H9 (cell line): ENCODE data around the gene POU3F2. TPM values are rescaled to one million over a fixed set of nuclear protein-coding genes. Genes with fewer than 3 reads are reported as not detected.

Source experiments
- DNase-seq: peaks from one replicate; pipeline ENCODE4 v3.0.0-alpha.2; 2017
- H2AFZ ChIP-seq: one replicate; pipeline ENCODE4 v1.6.1; 2013; ENCODE audit warnings: mild to moderate bottlenecking, low read length, control low read depth, moderate library complexity
- H2AK5ac ChIP-seq: 2 replicates; pipeline ENCODE4 v1.6.1; 2013; ENCODE audit warnings: low read length, control low read depth, mixed read lengths; ENCODE audit not compliant: insufficient read length
- H2BK120ac ChIP-seq: one replicate; pipeline ENCODE4 v1.6.1; 2013; ENCODE audit warnings: low read depth, mild to moderate bottlenecking, low read length, control low read depth, inconsistent platforms; ENCODE audit not compliant: poor library complexity, severe bottlenecking
- H2BK12ac ChIP-seq: 2 replicates; pipeline ENCODE4 v1.6.1; 2013; ENCODE audit warnings: low read length, control low read depth, mixed read lengths, low read depth; ENCODE audit not compliant: insufficient read length
- H2BK15ac ChIP-seq: 2 replicates; pipeline ENCODE4 v1.6.1; 2013; ENCODE audit warnings: low read depth, low read length, control low read depth
- H2BK20ac ChIP-seq: one replicate; pipeline ENCODE4 v1.6.1; 2013; ENCODE audit warnings: low read depth, mild to moderate bottlenecking, low read length, control low read depth, inconsistent platforms; ENCODE audit not compliant: poor library complexity, severe bottlenecking
- H2BK5ac ChIP-seq: 2 replicates; pipeline ENCODE4 v1.6.1; 2013; ENCODE audit warnings: low read length, control low read depth, mixed read lengths; ENCODE audit not compliant: insufficient read length
- H3K14ac ChIP-seq: 2 replicates; pipeline ENCODE4 v1.6.1; 2013; ENCODE audit warnings: low read length, control low read depth; ENCODE audit not compliant: insufficient read depth
- H3K18ac ChIP-seq: 2 replicates; pipeline ENCODE4 v1.6.1; 2013; ENCODE audit warnings: low read depth, mild to moderate bottlenecking, mixed read lengths, low read length, control low read depth; ENCODE audit not compliant: insufficient read length
- H3K23ac ChIP-seq: 2 replicates; pipeline ENCODE4 v1.6.1; 2013; ENCODE audit warnings: low read length, control low read depth, mixed read lengths, low read depth; ENCODE audit not compliant: insufficient read length
- H3K23me2 ChIP-seq: 2 replicates; pipeline ENCODE4 v1.6.1; 2013; ENCODE audit warnings: low read depth, mild to moderate bottlenecking, mixed read lengths, low read length, control low read depth; ENCODE audit not compliant: insufficient read length, poor library complexity, severe bottlenecking
- H3K27ac ChIP-seq: 2 replicates; pipeline ENCODE4 v1.5.1; 2013; ENCODE audit warnings: low read length, control low read depth, mixed read lengths, low read depth; ENCODE audit not compliant: insufficient read length
- H3K27me3 ChIP-seq: 2 replicates; pipeline ENCODE4 v1.6.1; 2013; ENCODE audit warnings: low read length, control low read depth, inconsistent platforms; ENCODE audit not compliant: insufficient read depth
- H3K4ac ChIP-seq: 2 replicates; pipeline ENCODE4 v1.6.1; 2013; ENCODE audit warnings: low read depth, mild to moderate bottlenecking, control low read depth, inconsistent platforms, low read length, moderate library complexity
- H3K4me1 ChIP-seq: 2 replicates; pipeline ENCODE4 v1.6.1; 2013; ENCODE audit warnings: low read length, control low read depth, inconsistent platforms; ENCODE audit not compliant: insufficient read depth
- H3K4me2 ChIP-seq: 2 replicates; pipeline ENCODE4 v1.6.1; 2013; ENCODE audit warnings: low read length, control low read depth, mixed read lengths; ENCODE audit not compliant: insufficient read length, insufficient read depth
- H3K56ac ChIP-seq: 2 replicates; pipeline ENCODE4 v1.6.1; 2013; ENCODE audit warnings: low read depth, mild to moderate bottlenecking, mixed read lengths, low read length, control low read depth; ENCODE audit not compliant: insufficient read length
- H3K79me1 ChIP-seq: 2 replicates; pipeline ENCODE4 v1.6.1; 2013; ENCODE audit warnings: low read depth, mild to moderate bottlenecking, moderate library complexity, low read length, control low read depth, inconsistent platforms; ENCODE audit not compliant: insufficient read depth, poor library complexity, severe bottlenecking
- H3K79me2 ChIP-seq: 2 replicates; pipeline ENCODE4 v1.6.1; 2013; ENCODE audit warnings: low read length, control low read depth, inconsistent platforms; ENCODE audit not compliant: insufficient read depth
- H3K9ac ChIP-seq: 2 replicates; pipeline ENCODE4 v1.6.1; 2013; ENCODE audit warnings: low read length, control low read depth, mixed read lengths; ENCODE audit not compliant: insufficient read length; ENCODE audit errors: extremely low read depth
- H3K9me3 ChIP-seq: one replicate; pipeline ENCODE4 v1.6.1; 2013; ENCODE audit warnings: low read depth, low read length, inconsistent platforms; ENCODE audit not compliant: control insufficient read depth
- H3T11ph ChIP-seq: one replicate; pipeline ENCODE4 v1.6.1; 2013; ENCODE audit warnings: mild to moderate bottlenecking, low read length, control low read depth, inconsistent platforms
- H4K20me1 ChIP-seq: one replicate; pipeline ENCODE4 v1.6.1; 2013; ENCODE audit not compliant: control insufficient read depth, insufficient read length, insufficient read depth
- H4K5ac ChIP-seq: 2 replicates; pipeline ENCODE4 v1.6.1; 2013; ENCODE audit warnings: low read depth, mild to moderate bottlenecking, mixed read lengths, low read length, control low read depth; ENCODE audit not compliant: insufficient read length
- H4K8ac ChIP-seq: replicated peaks from 2 replicates; pipeline ENCODE4 v1.6.1; 2013; ENCODE audit warnings: low read length, control low read depth, mixed read lengths, low read depth; ENCODE audit not compliant: insufficient read length
- H4K91ac ChIP-seq: 2 replicates; pipeline ENCODE4 v1.6.1; 2013; ENCODE audit warnings: low read depth, mild to moderate bottlenecking, moderate library complexity, mixed read lengths, low read length, control low read depth; ENCODE audit not compliant: insufficient read length
- H3K27ac Mint-ChIP-seq, 3 experiments: 2 replicates in 2 of 3; 3 replicates in 1 of 3; pipeline ENCODE4 v1.8.0; 2020 to 2021; ENCODE audit warnings: mixed read lengths in 3 of 3, mild to moderate bottlenecking in 1 of 3, moderate library complexity in 1 of 3
- H3K27me3 Mint-ChIP-seq: 2 replicates; pipeline ENCODE4 v1.8.0; 2021; ENCODE audit warnings: low read depth, mild to moderate bottlenecking, moderate library complexity, mixed read lengths
- H3K36me3 Mint-ChIP-seq, 3 experiments: 2 replicates in 2 of 3; 3 replicates in 1 of 3; pipeline ENCODE4 v1.8.0; 2020 to 2021; ENCODE audit warnings: low read depth in 3 of 3, mixed read lengths in 3 of 3; ENCODE audit not compliant: insufficient read depth in 1 of 3
- H3K4me1 Mint-ChIP-seq, 2 experiments: 2 replicates each; pipeline ENCODE4 v1.8.0; 2020; ENCODE audit warnings: mixed read lengths in 2 of 2
- H3K4me3 Mint-ChIP-seq, 2 experiments: 2 replicates in 1 of 2; 3 replicates in 1 of 2; pipeline ENCODE4 v1.8.0; 2020 to 2021; ENCODE audit warnings: mild to moderate bottlenecking in 2 of 2, mixed read lengths in 2 of 2, moderate library complexity in 1 of 2
- H3K9me3 Mint-ChIP-seq, 2 experiments: 2 replicates in 1 of 2; 3 replicates in 1 of 2; pipeline ENCODE4 v1.8.0; 2020; ENCODE audit warnings: mild to moderate bottlenecking in 2 of 2, mixed read lengths in 2 of 2, moderate library complexity in 1 of 2
- CTCF ChIP-seq: fragments of 200-600 bp; sonication (generic); conservative IDR thresholded peaks from 3 replicates; pipeline ENCODE4 v1.8.0; 2021; ENCODE audit warnings: antibody characterized with exemption, mild to moderate bottlenecking
- WGBS: extraction: QIAGEN DNeasy Blood & Tissue Kit; methylation state at CpG from one replicate; pipeline ENCODE4 v1.1.7; 2013; ENCODE audit warnings: missing lambda C conversion rate, low lambda C conversion rate, mixed read lengths; ENCODE audit not compliant: insufficient read length; ENCODE audit errors: extremely low coverage; 5-methylcytosine and 5-hydroxymethylcytosine counted together
- total RNA-seq: library from RNA; stranded (reverse); gene quantifications from 2 replicates; pipeline ENCODE4 v1.2.1, GENCODE V29; 2021

Gene POU3F2
- total RNA-seq, 1 experiment from 2014 or later = 0.09 TPM

- Histone ChIP-seq H2BK15ac (no peak overlapping the region), H2BK12ac (no peak overlapping the region), H3K79me2 (no peaks in the 10 kb centered on the region), H2AFZ (peak overlapping the region; percentile 40), H4K5ac (no peak overlapping the region), H3K18ac (no peak overlapping the region), H3K4me1 (no peaks in the 10 kb centered on the region; the same call in 1 of the 2 replicates), H3K27ac (no peak overlapping the region), H3K23me2 (peaks cover 32% of the 10 kb centered on the region), H3K4ac (no peak overlapping the region), H3K9ac (no peak overlapping the region), H3K56ac (no peak overlapping the region), H3K14ac (no peak overlapping the region), H3K79me1 (no peaks in the 10 kb centered on the region), H4K20me1 (no peaks in the 10 kb centered on the region), H3K27me3 (peaks cover 36% of the 10 kb centered on the region), H2BK20ac (no peak overlapping the region), H3K9me3 (no peaks in the 10 kb centered on the region), H2BK120ac (no peak overlapping the region), H2AK5ac (no peak overlapping the region), H3K23ac (no peak overlapping the region), H4K8ac (no peak overlapping the region), H4K91ac (no peak overlapping the region), H3T11ph (no peak overlapping the region), H2BK5ac (no peak overlapping the region), H3K4me2 (peak overlapping the region; percentile 97)
- H3K4me3 Mint-ChIP-seq = peak overlapping the region; percentile 65 to 93
- TF ChIP-seq CTCF = no peak
- H3K27ac Mint-ChIP-seq = no peak overlapping the region; a peak in 1 of 7 replicates
- no peak for DNase-seq
- WGBS = no CpG with 5 or more reads among the region's 12 CpGs
- peaks cover 34 to 37% of the 10 kb centered on the region in 2 experiments for H3K4me1 Mint-ChIP-seq
- peaks cover 100% of the 10 kb centered on the region for H3K27me3 Mint-ChIP-seq
- H3K36me3 Mint-ChIP-seq = no peaks in the 10 kb centered on the region
- no peaks in the 10 kb centered on the region; a peak in 1 of 5 replicates for H3K9me3 Mint-ChIP-seq
Measured at GRCh38 chr6:98823428-98824161, 10.8 kb upstream of the POU3F2 start.
